ENCODE measurements around the gene DENND2A. TPM values are rescaled to one million over a fixed set of nuclear protein-coding genes. Genes with fewer than 3 reads are reported as not detected.

The DENND2A gene
- total and polyA plus RNA-seq, 10 of the 15 experiments (the other 5 are each of a cell fraction or from before 2014, with no cell fraction given): 0.01 TPM; not detected in 9

DNA sequence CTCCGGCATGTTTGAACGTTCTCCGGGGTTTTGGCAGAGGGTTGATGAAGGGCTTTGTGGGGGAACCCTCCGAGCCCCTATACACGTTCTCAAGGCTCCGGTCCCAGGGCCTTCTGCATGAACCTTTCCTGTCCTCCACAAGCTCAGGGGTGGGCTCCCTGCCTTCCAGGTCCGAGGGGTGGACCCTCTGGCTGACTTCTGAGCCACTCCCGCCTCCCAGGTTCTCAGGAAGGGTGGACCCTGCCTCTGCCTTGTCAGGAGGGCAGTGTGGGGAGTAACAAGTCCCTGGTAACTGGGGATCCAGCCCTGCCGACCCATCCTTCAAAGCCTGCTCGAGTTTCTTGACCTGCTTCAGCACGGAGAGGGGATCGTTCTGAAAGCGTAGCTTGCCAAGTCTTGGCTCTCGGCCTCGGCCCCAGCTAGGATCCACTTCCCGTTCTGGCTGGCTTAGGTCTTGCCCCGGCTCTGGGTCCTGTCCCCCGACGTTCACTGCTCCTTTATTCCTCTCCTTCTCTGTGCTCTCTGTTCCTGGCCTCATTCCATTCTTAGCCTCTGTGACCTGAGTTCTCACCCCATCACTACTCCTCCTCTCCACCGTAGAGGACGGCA, 38.9 kb downstream of the DENND2A start:
- no peak overlapping the region for H3K9ac ChIP-seq (ENCODE audit: control insufficient read depth, insufficient read depth, low read length)
- ATAC-seq (no peak), FAIRE-seq (no peak), DNase-seq (ENCODE audit: low read depth, low spot score) (no peak)
- H3K4me2 ChIP-seq (ENCODE audit: control insufficient read depth, insufficient read depth): no peak overlapping the region
- SMC1A ChIA-PET (ENCODE audit: uncharacterized antibody, unreplicated experiment): no interaction called here
- H3K9me3 ChIP-seq (replicated peaks; ENCODE audit: control insufficient read depth, insufficient read depth, low read length): no peaks in the 10 kb centered on the region
- POLR2A ChIA-PET: no interaction called here
- no peaks in the 10 kb centered on the region; a peak in 1 of 4 replicates for H3K27me3 ChIP-seq (replicated peaks in 1 of 2; ENCODE audit: control insufficient read depth in 2 of 2, insufficient read depth in 2 of 2, low read length in 1 of 2)
- no peak overlapping the region for H3K4me3 ChIP-seq
- H3K4me1 ChIP-seq (ENCODE audit: control insufficient read depth, insufficient read depth, low read length): no peaks in the 10 kb centered on the region
- no TSS peak for BruUV-seq (replicated peaks)
- no peak overlapping the region for H2AFZ ChIP-seq (ENCODE audit: control insufficient read depth, low read depth, low read length)
- no peaks in the 10 kb centered on the region for H3K79me2 ChIP-seq (ENCODE audit: control insufficient read depth, insufficient read depth, low read length)
- CTCF ChIA-PET: no interaction called here
- RAD21 ChIA-PET (ENCODE audit: unreplicated experiment): no interaction called here
- intact Hi-C loops (cut with micrococcal nuclease; ENCODE audit: unreplicated experiment): no loop called here
- H4K20me1 ChIP-seq (ENCODE audit: control insufficient read depth, insufficient read depth): no peaks in the 10 kb centered on the region
- H3K27ac ChIP-seq (ENCODE audit: control insufficient read depth, insufficient read depth): no peak overlapping the region
- in situ Hi-C loops (cut with MboI): no loop called here
- no peak for TF ChIP-seq BACH1 (IDR thresholded peaks at IDR 0.05; ENCODE audit: borderline replicate concordance)
- WGBS (ENCODE audit: insufficient coverage, insufficient replicate concordance, low lambda C conversion rate, missing lambda C conversion rate): 48% methylated on average over 21 of the region's 21 CpGs
- no peaks in the 10 kb centered on the region for H3K36me3 ChIP-seq (ENCODE audit: control insufficient read depth in 2 of 2, insufficient read depth in 2 of 2, low read length in 1 of 2)

DNA sequence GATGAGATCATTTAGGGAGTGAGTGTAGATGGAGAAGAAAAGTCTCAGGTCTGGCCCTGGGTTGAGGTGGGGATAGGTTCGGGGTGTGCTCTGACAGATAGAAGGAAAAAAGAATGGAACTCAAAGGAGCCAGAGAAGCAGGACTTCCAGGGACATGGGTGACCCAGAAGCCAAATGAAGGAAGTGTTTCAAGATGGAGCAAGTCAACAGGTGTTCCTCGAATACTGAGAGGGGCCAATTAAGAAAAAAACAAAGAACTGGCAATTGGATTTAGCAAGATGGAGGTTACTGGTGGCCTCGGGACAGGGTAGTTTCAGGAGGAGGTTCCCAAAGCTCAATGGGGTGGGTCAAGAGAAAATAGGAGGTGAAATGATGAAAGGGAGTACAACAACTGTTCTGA, 40.3 kb downstream of the DENND2A start:
- no peak overlapping the region for H3K9ac ChIP-seq (ENCODE audit: control insufficient read depth, insufficient read depth, low read length)
- BruUV-seq (replicated peaks): no TSS peak
- H4K20me1 ChIP-seq (ENCODE audit: control insufficient read depth, insufficient read depth): no peaks in the 10 kb centered on the region
- intact Hi-C loops (cut with micrococcal nuclease; ENCODE audit: unreplicated experiment) (no loop called here), in situ Hi-C loops (cut with MboI) (no loop called here)
- no peaks in the 10 kb centered on the region; a peak in 1 of 4 replicates for H3K27me3 ChIP-seq (replicated peaks in 1 of 2; ENCODE audit: control insufficient read depth in 2 of 2, insufficient read depth in 2 of 2, low read length in 1 of 2)
- ChIA-PET RAD21 (ENCODE audit: unreplicated experiment) (no interaction called here), POLR2A (no interaction called here), SMC1A (ENCODE audit: uncharacterized antibody, unreplicated experiment) (no interaction called here), CTCF (no interaction called here)
- H2AFZ ChIP-seq (ENCODE audit: control insufficient read depth, low read depth, low read length): no peak overlapping the region
- H3K36me3 ChIP-seq (ENCODE audit: control insufficient read depth in 2 of 2, insufficient read depth in 2 of 2, low read length in 1 of 2): no peaks in the 10 kb centered on the region
- H3K9me3 ChIP-seq (replicated peaks; ENCODE audit: control insufficient read depth, insufficient read depth, low read length): no peaks in the 10 kb centered on the region
- H3K79me2 ChIP-seq (ENCODE audit: control insufficient read depth, insufficient read depth, low read length): no peaks in the 10 kb centered on the region
- ATAC-seq (no peak), DNase-seq (ENCODE audit: low read depth, low spot score) (no peak), FAIRE-seq (no peak)
- no peak overlapping the region for H3K27ac ChIP-seq (ENCODE audit: control insufficient read depth, insufficient read depth)
- no peak overlapping the region for H3K4me3 ChIP-seq
- no peak overlapping the region for H3K4me2 ChIP-seq (ENCODE audit: control insufficient read depth, insufficient read depth)
- no peaks in the 10 kb centered on the region for H3K4me1 ChIP-seq (ENCODE audit: control insufficient read depth, insufficient read depth, low read length)
- WGBS (ENCODE audit: insufficient coverage, insufficient replicate concordance, low lambda C conversion rate, missing lambda C conversion rate): 11% methylated on average over 3 of the region's 3 CpGs
- no peak for TF ChIP-seq BHLHE40 (IDR thresholded peaks at IDR 0.05; ENCODE audit: borderline replicate concordance in 1 of 2, low read depth in 2 of 2, low read length in 1 of 2)
- TF ChIP-seq MYB (IDR thresholded peaks at IDR 0.05; ENCODE audit: borderline replicate concordance, low read depth, low read length): no peak
- TF ChIP-seq NKRF (conservative IDR thresholded peaks at IDR 0.05): no peak
- no peak for TF ChIP-seq CBX3 (IDR thresholded peaks at IDR 0.05; ENCODE audit: borderline replicate concordance, low read depth)
- TF ChIP-seq RELB (IDR thresholded peaks at IDR 0.05; ENCODE audit: low read depth): no peak
- no peak for TF ChIP-seq CBFB (IDR thresholded peaks at IDR 0.05; ENCODE audit: low read depth)
- no peak for TF ChIP-seq JUND (IDR thresholded peaks at IDR 0.05; ENCODE audit: low read depth, low read length)
- TF ChIP-seq ASH2L (IDR thresholded peaks at IDR 0.05; ENCODE audit: borderline replicate concordance, low read depth): no peak
- TF ChIP-seq CHD1 (IDR thresholded peaks at IDR 0.05; ENCODE audit: low read depth, low read length): no peak
- TF ChIP-seq GABPA (IDR thresholded peaks at IDR 0.05; ENCODE audit: low read depth): no peak
- TF ChIP-seq MYC (IDR thresholded peaks at IDR 0.05; ENCODE audit: insufficient read depth, insufficient read length, insufficient replicate concordance, low read length, severe bottlenecking): no peak
- TF ChIP-seq IKZF2 (IDR thresholded peaks at IDR 0.05): no peak
- no peak for TF ChIP-seq SMC3 (IDR thresholded peaks at IDR 0.05; ENCODE audit: borderline replicate concordance, low read length)

Data from GM12878 (cell line).